Measurements from ENCODE around the gene NIPBL.

DNA sequence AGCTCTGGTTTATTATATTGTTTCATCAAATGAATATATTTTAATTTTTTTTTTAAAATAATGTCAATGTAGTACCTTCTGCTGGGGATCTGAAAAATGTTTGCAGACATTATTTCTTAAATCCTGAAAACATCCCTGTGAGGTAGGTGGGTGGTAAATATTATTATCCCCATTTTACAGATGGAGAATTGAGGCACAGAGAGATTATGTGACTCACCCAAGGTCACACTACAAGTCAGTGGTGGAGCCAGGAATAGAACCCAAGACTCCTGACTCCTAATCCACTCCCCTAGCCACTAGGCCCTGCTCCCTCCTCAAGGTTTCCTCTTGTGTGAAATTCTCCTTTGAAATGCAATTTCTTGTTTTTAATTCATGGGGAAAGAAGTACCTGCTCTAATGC is 171.4 kb downstream of the NIPBL start:
- TF ChIP-seq, protein P1, sequence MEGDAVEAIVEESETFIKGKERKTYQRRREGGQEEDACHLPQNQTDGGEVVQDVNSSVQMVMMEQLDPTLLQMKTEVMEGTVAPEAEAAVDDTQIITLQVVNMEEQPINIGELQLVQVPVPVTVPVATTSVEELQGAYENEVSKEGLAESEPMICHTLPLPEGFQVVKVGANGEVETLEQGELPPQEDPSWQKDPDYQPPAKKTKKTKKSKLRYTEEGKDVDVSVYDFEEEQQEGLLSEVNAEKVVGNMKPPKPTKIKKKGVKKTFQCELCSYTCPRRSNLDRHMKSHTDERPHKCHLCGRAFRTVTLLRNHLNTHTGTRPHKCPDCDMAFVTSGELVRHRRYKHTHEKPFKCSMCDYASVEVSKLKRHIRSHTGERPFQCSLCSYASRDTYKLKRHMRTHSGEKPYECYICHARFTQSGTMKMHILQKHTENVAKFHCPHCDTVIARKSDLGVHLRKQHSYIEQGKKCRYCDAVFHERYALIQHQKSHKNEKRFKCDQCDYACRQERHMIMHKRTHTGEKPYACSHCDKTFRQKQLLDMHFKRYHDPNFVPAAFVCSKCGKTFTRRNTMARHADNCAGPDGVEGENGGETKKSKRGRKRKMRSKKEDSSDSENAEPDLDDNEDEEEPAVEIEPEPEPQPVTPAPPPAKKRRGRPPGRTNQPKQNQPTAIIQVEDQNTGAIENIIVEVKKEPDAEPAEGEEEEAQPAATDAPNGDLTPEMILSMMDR (IDR thresholded peaks at IDR 0.05) = no peak
- TF ChIP-seq FOXM1 (IDR thresholded peaks at IDR 0.05; ENCODE audit: low read depth) (no peak), RAD21 (IDR thresholded peaks at IDR 0.05; ENCODE audit: low read length) (no peak), NFIC (IDR thresholded peaks at IDR 0.05; ENCODE audit: borderline replicate concordance) (no peak), POLR2AphosphoS5 (IDR thresholded peaks at IDR 0.05; ENCODE audit: low read depth, low read length) (no peak), SMC3 (IDR thresholded peaks at IDR 0.05; ENCODE audit: low read depth, low read length) (no peak), CHD2 (IDR thresholded peaks at IDR 0.05; ENCODE audit: low read length, partially characterized antibody) (no peak), EP300 (IDR thresholded peaks at IDR 0.05; ENCODE audit: borderline replicate concordance in 1 of 2, low read depth in 1 of 2, low read length in 1 of 2) (no peak)
- TF ChIP-seq, protein P2, sequence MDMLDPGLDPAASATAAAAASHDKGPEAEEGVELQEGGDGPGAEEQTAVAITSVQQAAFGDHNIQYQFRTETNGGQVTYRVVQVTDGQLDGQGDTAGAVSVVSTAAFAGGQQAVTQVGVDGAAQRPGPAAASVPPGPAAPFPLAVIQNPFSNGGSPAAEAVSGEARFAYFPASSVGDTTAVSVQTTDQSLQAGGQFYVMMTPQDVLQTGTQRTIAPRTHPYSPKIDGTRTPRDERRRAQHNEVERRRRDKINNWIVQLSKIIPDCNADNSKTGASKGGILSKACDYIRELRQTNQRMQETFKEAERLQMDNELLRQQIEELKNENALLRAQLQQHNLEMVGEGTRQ (IDR thresholded peaks at IDR 0.05; ENCODE audit: borderline replicate concordance, low read depth, low read length) = no peak
- TF ChIP-seq, protein P3, sequence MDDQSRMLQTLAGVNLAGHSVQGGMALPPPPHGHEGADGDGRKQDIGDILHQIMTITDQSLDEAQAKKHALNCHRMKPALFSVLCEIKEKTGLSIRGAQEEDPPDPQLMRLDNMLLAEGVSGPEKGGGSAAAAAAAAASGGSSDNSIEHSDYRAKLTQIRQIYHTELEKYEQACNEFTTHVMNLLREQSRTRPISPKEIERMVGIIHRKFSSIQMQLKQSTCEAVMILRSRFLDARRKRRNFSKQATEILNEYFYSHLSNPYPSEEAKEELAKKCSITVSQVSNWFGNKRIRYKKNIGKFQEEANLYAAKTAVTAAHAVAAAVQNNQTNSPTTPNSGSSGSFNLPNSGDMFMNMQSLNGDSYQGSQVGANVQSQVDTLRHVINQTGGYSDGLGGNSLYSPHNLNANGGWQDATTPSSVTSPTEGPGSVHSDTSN (IDR thresholded peaks at IDR 0.05) = no peak

Data from SK-N-SH (cell line).